Mucosa of descending colon (tissue), 3 donors: ENCODE data around the gene NEBL. TPM values are rescaled to one million over a fixed set of nuclear protein-coding genes. Genes with fewer than 3 reads are reported as not detected.

Experiments
- ATAC-seq: fragments of 200-7000 bp; cut with Tn5 transposase; one replicate; pipeline ENCODE4 v1.9.1; 2020; ENCODE audit warnings: mild to moderate bottlenecking, moderate library complexity
- DNase-seq, 3 donors: peaks; one replicate each; pipeline ENCODE4 v3.0.0-alpha.2; 2020
- H3K36me3 ChIP-seq: fragments of 200-600 bp; one replicate; pipeline ENCODE4 v1.8.0; 2021; ENCODE audit warnings: low read depth, mild to moderate bottlenecking
- H3K4me1 ChIP-seq: fragments of 200-600 bp; one replicate; pipeline ENCODE4 v1.8.0; 2021; ENCODE audit warnings: low read depth, mild to moderate bottlenecking
- H3K4me3 ChIP-seq: fragments of 200-600 bp; one replicate; pipeline ENCODE4 v1.8.0; 2021; ENCODE audit warnings: mild to moderate bottlenecking
- H3K9me3 ChIP-seq: fragments of 200-600 bp; one replicate; pipeline ENCODE4 v1.8.0; 2021; ENCODE audit warnings: mild to moderate bottlenecking
- intact Hi-C, 2 donors: fragments of 100-400 bp; cut with DNase I in 1 of 2; cut with micrococcal nuclease in 1 of 2; formaldehyde crosslinking; loops; one replicate each; pipeline versions ENCODE4 v1.11.0 to v1.11.1; 2022; cut with DNase I, micrococcal nuclease
- total RNA-seq, 3 donors: library from RNA; stranded (reverse); fragmentation: NEBNext Ultra II Directional in 2 of 3; extraction: Animal tissue kit (Norgen Biotek cat#: 25700) in 2 of 3; gene quantifications; one replicate each; pipeline versions ENCODE4 v1.2.1 to v1.2.4, GENCODE V29; 2021 to 2023
- TF ChIP-seq, protein P1 (sequence below): fragments of 200-600 bp; IDR thresholded peaks from one replicate; pipeline ENCODE4 v1.8.0; 2022; ENCODE audit warnings: antibody characterized with exemption, mild to moderate bottlenecking
- donor health status: DM: no; HTN: no; CAD: no; lungs with moderate emphysema.
- donor health status: DM: no; HTN: no; CAD: no.
- donor health status: DM: no; HTN: yes; CAD: no.

Gene NEBL
- total RNA-seq, 3 donors from 2014 or later = 5.7 to 22.0 (median 14.7) TPM

DNA sequence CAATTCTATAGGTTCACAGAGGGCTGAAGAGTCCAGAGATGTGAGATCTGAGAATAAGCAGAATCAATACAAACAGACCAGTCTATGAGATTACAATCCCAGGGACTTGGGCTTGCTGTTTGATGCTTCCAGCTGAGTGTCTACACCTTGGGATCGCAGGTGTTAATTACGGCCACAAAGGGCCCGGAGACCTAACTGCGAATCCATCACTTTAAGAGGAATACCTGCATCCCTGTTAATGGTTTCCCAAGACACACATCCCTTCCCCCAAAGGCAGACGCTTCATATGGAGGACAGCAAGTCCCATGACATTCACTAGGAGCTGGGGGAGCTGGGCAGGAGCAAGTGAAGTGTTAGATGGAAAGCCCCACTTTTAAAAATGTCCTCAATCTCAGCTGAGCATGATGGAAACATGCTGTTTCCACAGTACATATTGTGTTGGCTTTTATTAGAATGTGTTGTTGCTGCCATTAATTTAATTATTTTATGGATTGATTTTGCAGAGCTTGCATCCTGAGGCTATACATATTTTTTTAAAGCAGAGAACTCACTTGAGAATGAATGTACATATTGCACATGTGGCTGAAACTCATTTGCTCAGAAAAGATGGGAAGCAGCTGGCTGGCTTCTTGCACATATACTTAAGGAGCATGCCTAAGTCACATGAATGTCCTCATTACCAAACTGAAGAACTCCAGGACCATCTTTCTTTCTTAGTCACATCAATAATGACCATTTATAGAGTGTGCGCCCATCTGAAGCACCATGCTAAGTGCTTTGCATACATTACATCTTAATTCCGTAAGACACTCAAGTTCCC, 151.3 kb downstream of the NEBL start:
- no peak for ATAC-seq
- H3K4me1 ChIP-seq = no peaks in the 10 kb centered on the region

DNA sequence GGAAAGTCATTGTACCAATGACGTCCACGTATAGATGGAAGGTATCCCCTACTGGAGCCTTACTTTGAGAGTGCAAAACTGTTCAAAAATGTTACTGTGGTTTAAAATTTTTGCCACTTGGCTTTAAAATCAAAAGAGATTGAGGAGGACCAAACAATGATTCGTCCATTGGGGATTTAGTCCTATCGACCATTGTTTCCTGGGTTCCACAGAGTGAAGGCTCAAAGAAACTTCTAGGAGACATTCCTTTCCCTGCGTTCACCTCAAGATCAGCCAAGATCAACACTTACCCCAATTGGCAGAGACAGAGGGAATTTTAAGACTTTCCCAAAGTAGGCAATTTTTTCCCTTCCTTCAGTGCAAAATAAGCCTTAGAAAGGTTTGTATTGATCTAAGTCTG, 152.3 kb downstream of the NEBL start:
- ATAC-seq (no peak), DNase-seq (no peak)
- intact Hi-C loops = no loop called here

More for the DNA sequence above, 151.3 kb downstream of the NEBL start:
- H3K4me3 ChIP-seq = no peak overlapping the region
- DNase-seq = no peak
- intact Hi-C loops = no loop called here
- TF ChIP-seq, protein P1, sequence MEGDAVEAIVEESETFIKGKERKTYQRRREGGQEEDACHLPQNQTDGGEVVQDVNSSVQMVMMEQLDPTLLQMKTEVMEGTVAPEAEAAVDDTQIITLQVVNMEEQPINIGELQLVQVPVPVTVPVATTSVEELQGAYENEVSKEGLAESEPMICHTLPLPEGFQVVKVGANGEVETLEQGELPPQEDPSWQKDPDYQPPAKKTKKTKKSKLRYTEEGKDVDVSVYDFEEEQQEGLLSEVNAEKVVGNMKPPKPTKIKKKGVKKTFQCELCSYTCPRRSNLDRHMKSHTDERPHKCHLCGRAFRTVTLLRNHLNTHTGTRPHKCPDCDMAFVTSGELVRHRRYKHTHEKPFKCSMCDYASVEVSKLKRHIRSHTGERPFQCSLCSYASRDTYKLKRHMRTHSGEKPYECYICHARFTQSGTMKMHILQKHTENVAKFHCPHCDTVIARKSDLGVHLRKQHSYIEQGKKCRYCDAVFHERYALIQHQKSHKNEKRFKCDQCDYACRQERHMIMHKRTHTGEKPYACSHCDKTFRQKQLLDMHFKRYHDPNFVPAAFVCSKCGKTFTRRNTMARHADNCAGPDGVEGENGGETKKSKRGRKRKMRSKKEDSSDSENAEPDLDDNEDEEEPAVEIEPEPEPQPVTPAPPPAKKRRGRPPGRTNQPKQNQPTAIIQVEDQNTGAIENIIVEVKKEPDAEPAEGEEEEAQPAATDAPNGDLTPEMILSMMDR = no peak
- H3K9me3 ChIP-seq = peaks cover 12% of the 10 kb centered on the region
- no peaks in the 10 kb centered on the region for H3K36me3 ChIP-seq

DNA sequence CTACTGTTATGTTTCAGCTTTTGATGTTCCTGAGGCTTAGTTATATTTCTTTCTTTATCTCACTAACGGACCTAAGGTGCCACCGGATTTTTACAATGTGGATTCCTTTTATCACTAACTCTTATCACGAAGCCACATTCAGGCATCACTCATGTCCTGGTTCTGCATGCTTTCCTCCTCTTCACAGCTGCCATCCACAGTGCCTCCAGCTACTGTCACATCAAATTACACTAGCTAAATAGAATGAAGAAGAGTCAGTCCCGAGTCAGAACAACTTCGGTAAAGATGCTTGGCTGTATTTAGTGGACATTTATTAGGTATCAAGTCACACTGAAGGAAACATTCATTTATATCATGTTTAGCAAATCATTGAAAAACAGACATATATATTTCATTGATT, 153.2 kb downstream of the NEBL start:
- TF ChIP-seq, protein P1 = no peak
- intact Hi-C loops = no loop called here
- no peak for DNase-seq

More for the DNA sequence above, 152.3 kb downstream of the NEBL start:
- no peaks in the 10 kb centered on the region for H3K4me1 ChIP-seq
- H3K4me3 ChIP-seq = no peak overlapping the region
- peaks cover 3% of the 10 kb centered on the region for H3K9me3 ChIP-seq
- no peaks in the 10 kb centered on the region for H3K36me3 ChIP-seq
- TF ChIP-seq, protein P1 = no peak

DNA sequence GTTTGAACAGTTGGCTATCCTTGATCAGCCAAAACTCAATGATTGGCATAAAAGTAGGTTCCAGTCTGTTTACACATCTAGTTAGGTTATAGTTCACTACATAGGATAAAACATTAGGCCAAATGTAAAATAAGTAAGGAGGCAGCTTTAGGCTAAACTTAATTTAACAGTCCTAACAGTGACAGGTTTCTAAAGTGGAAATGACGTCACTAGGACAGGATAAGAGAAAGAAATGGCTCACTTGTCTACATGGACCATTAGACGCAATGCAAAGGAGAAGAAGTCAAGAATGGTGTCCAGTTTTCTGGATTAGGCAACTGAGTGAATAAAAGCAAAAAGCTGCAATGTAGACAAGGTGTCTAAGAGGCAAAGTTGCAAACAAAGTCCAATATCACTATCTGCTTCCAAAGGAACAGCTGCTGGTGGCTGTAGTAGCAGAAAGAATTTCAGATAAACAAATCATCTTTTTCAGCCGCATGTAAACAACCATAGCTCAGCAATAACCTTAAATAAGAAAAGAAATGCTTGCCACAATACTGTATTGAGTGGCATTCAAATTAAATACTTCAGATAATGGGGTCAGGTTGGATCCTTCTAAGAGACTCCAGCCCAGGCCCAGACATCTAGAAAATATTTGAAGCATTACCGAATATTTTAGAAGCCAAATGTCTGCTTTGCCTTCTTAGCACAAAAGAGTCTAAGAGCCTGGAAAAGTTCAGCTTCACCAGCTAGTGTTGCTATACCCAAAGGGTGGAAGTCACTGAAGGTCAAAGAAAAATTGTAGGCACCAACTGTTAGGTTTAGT, 154.2 kb downstream of the NEBL start:
- no peaks in the 10 kb centered on the region for H3K9me3 ChIP-seq
- no peak overlapping the region for H3K4me3 ChIP-seq
- H3K36me3 ChIP-seq = no peaks in the 10 kb centered on the region
- intact Hi-C loops = no loop called here
- no peaks in the 10 kb centered on the region for H3K4me1 ChIP-seq
- ATAC-seq = no peak
- DNase-seq = no peak
- TF ChIP-seq, protein P1 = no peak

More for the DNA sequence above, 153.2 kb downstream of the NEBL start:
- H3K4me1 ChIP-seq = no peaks in the 10 kb centered on the region
- no peak for ATAC-seq
- no peaks in the 10 kb centered on the region for H3K9me3 ChIP-seq
- H3K4me3 ChIP-seq = no peak overlapping the region
- no peaks in the 10 kb centered on the region for H3K36me3 ChIP-seq

DNA sequence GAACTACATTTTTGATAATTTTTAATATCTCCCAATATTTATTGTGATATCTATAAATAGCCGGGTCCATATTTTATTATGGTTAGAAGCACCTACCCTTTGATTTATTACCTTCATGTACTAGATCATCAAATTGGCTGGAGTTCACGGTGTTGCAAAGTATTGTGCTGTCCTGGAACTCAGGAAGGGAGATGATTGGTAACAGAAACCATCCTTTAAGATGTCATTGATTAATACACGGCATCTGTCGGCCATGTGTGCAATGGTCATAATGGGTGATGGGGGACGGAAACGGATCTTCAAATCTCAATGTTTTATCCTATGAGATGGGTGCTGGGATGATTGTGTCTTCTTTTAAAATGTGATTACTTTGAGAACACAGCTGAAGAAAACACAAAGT, 157.0 kb downstream of the NEBL start:
- Histone ChIP-seq H3K9me3 (no peaks in the 10 kb centered on the region), H3K36me3 (no peaks in the 10 kb centered on the region), H3K4me1 (no peaks in the 10 kb centered on the region), H3K4me3 (no peak overlapping the region)
- TF ChIP-seq, protein P1 = no peak
- DNase-seq (no peak), ATAC-seq (no peak)
- intact Hi-C loops = no loop called here
